ENCODE results near the gene KPNA6.

Gene KPNA6

GRCh38 chr1:32194984-32195383, 87.1 kb downstream of the KPNA6 start:
- no peak for DNase-seq

GRCh38 chr1:32195531-32195930, 87.7 kb downstream of the KPNA6 start:
- DNase-seq: no peak

GRCh38 chr1:32195972-32196823, 88.3 kb downstream of the KPNA6 start:
- DNase-seq: no peak

GRCh38 chr1:32197074-32197473, 89.2 kb downstream of the KPNA6 start:
- DNase-seq: no peak

- no peak for DNase-seq
Observed at GRCh38 chr1:32197837-32198236, 90.0 kb downstream of the KPNA6 start.

- DNase-seq: no peak
Observed at GRCh38 chr1:32198237-32199042, 90.6 kb downstream of the KPNA6 start.

GRCh38 chr1:32199043-32199716, 91.3 kb downstream of the KPNA6 start:
- no peak for DNase-seq

- no peak for DNase-seq
Observed at GRCh38 chr1:32199717-32200072, 91.8 kb downstream of the KPNA6 start.

GRCh38 chr1:32200226-32201010, 92.6 kb downstream of the KPNA6 start, which contains the start of gene CCDC28B:
Gene CCDC28B, plus strand, starts transcription at chr1:32200595. Its CDS starts 1,341 bp downstream, at chr1:32201936.
- DNase-seq: peak; percentile 73 to 74

- peak; percentile 87 for DNase-seq
Observed at GRCh38 chr1:32201011-32201855, 93.4 kb downstream of the KPNA6 start.

GRCh38 chr1:32204943-32205361, 97.1 kb downstream of the KPNA6 start:
- DNase-seq: no peak

GRCh38 chr1:32205401-32206370, 97.8 kb downstream of the KPNA6 start, which contains the start of gene IQCC:
Gene IQCC, plus strand, starts transcription at chr1:32205671. Its CDS starts 11 bp downstream, at chr1:32205682.
- DNase-seq: peak; percentile 88 to 92

- no peak for DNase-seq
Observed at GRCh38 chr1:32208469-32208868, 100.6 kb downstream of the KPNA6 start.

- DNase-seq: no peak
Observed at GRCh38 chr1:32208891-32209328, 101.1 kb downstream of the KPNA6 start, which contains the start of gene DCDC2B. Gene DCDC2B, plus strand, starts transcription at chr1:32209089. Its CDS starts 5 bp downstream, at chr1:32209094.

GRCh38 chr1:32215629-32216480, 108.0 kb downstream of the KPNA6 start:
- DNase-seq: peak; percentile 69 to 75

GRCh38 chr1:32216566-32216965, 108.7 kb downstream of the KPNA6 start:
- DNase-seq: no peak

- no peak for DNase-seq
Observed at GRCh38 chr1:32219022-32219421, 111.2 kb downstream of the KPNA6 start.

GRCh38 chr1:32220746-32221580, 113.1 kb downstream of the KPNA6 start:
- DNase-seq: no peak

Measured in activated T-cell treated with anti-CD3 and anti-CD28 coated beads, Interleukin-2, amount 50 U/mL, for 48 hours (primary cell).